Uterus (tissue), 4 donors: ENCODE results near the gene MTFR2. TPM values are rescaled to one million over a fixed set of nuclear protein-coding genes. Genes with fewer than 3 reads are reported as not detected.

Experiments
- DNase-seq, 2 donors: peaks; one replicate each; pipeline ENCODE4 v3.0.0-alpha.2; 2019 to 2020
- H3K27ac ChIP-seq, 2 donors: fragments of 200-600 bp; sonication (generic); 1 replicate in 1 of 2; 2 replicates in 1 of 2; pipeline ENCODE4 v1.5.1; 2016 to 2018
- H3K27me3 ChIP-seq, 2 donors: fragments of 200-600 bp; sonication (generic); one replicate each; pipeline ENCODE4 v1.5.1; 2018 to 2019; ENCODE audit warnings: control low read depth in 1 of 2
- H3K36me3 ChIP-seq, 2 donors: fragments of 200-600 bp; sonication (generic); one replicate each; pipeline ENCODE4 v1.5.1; 2019; ENCODE audit warnings: control low read depth in 1 of 2
- H3K4me1 ChIP-seq, 2 donors: fragments of 200-600 bp; sonication (generic); one replicate each; pipeline ENCODE4 v1.5.1; 2018 to 2019; ENCODE audit warnings: control low read depth in 1 of 2
- H3K4me3 ChIP-seq, 2 donors: fragments of 200-600 bp; sonication (generic); 1 replicate in 1 of 2; 2 replicates in 1 of 2; pipeline ENCODE4 v1.5.1; 2018 to 2019; ENCODE audit warnings: mild to moderate bottlenecking in 1 of 2
- H3K9me3 ChIP-seq, 2 donors: fragments of 200-600 bp; sonication (generic); one replicate each; pipeline ENCODE4 v1.5.1; 2019; ENCODE audit warnings: control low read depth in 1 of 2
- CTCF ChIP-seq, 4 experiments: fragments of 200-600 bp in 2 of 4; fragments of 450-650 bp in 2 of 4; sonication (generic) in 2 of 4; IDR thresholded peaks; one replicate each; pipeline ENCODE4 v1.5.1; 2016 to 2019; ENCODE audit warnings: antibody characterized with exemption in 4 of 4, mild to moderate bottlenecking in 2 of 4, moderate library complexity in 1 of 4
- POLR2A ChIP-seq, 2 donors: fragments of 450-650 bp; IDR thresholded peaks; one replicate each; pipeline ENCODE4 v1.6.1; 2016; ENCODE audit warnings: antibody characterized with exemption in 2 of 2, mild to moderate bottlenecking in 1 of 2, moderate library complexity in 1 of 2
- intact Hi-C: fragments of 100-400 bp; cut with DNase I; formaldehyde crosslinking; loops from one replicate; pipeline ENCODE4 v1.15.1; 2023; ENCODE audit warnings: low total_unique reads
- total RNA-seq, 4 donors: library from RNA; depleted of rRNA in 3 of 4; stranded (reverse); fragments of >200 nt in 3 of 4; gene quantifications; one replicate each; pipeline versions ENCODE4 v1.1.0 to v1.2.4, GENCODE V29; 2014 to 2023
- donor health status: DM: yes; HTN: yes; CAD: no.

The MTFR2 gene
- total RNA-seq, 4 donors from 2014 or later: 2.4 TPM; not detected in 3

GRCh38 chr6:136289327-136289578, 39.1 kb upstream of the MTFR2 start:
- intact Hi-C loops: no loop called here
- no peaks in the 10 kb centered on the region for H3K9me3 ChIP-seq
- H3K27ac ChIP-seq: peak overlapping the region; percentile 100
- TF ChIP-seq CTCF (IDR thresholded peaks at IDR 0.05) (no peak), POLR2A (IDR thresholded peaks at IDR 0.05) (no peak)
- peaks cover 10 to 14% of the 10 kb centered on the region in 2 donors for H3K4me1 ChIP-seq
- H3K27me3 ChIP-seq: no peaks in the 10 kb centered on the region
- DNase-seq: peak; percentile 88 to 91
- H3K36me3 ChIP-seq: no peaks in the 10 kb centered on the region
- H3K4me3 ChIP-seq: peak overlapping the region; percentile 93 to 98

- peak; percentile 67 to 75 for DNase-seq
- H3K27ac ChIP-seq: peak overlapping the region; percentile 100
- H3K4me1 ChIP-seq: peaks cover 14 to 15% of the 10 kb centered on the region in 2 donors
- TF ChIP-seq CTCF (IDR thresholded peaks at IDR 0.05): peak in 2 of 4 experiments; percentile 5 to 18
- no peak for TF ChIP-seq POLR2A (IDR thresholded peaks at IDR 0.05)
- intact Hi-C loops: no loop called here
- H3K4me3 ChIP-seq: peak overlapping the region; percentile 93 to 98
- no peaks in the 10 kb centered on the region for H3K27me3 ChIP-seq
- H3K36me3 ChIP-seq: no peaks in the 10 kb centered on the region
- no peaks in the 10 kb centered on the region for H3K9me3 ChIP-seq
These were observed 38.6 kb upstream of the MTFR2 start for GRCh38 chr6:136288566-136289326.

- Histone ChIP-seq H3K27me3 (no peaks in the 10 kb centered on the region), H3K4me3 (no peak overlapping the region), H3K4me1 (peaks cover 10 to 36% of the 10 kb centered on the region in 2 donors), H3K9me3 (no peaks in the 10 kb centered on the region), H3K36me3 (no peaks in the 10 kb centered on the region), H3K27ac (no peak overlapping the region)
- no peak for TF ChIP-seq CTCF (IDR thresholded peaks at IDR 0.05)
- no peak for TF ChIP-seq POLR2A (IDR thresholded peaks at IDR 0.05)
- intact Hi-C loops: no loop called here
- no peak for DNase-seq
These were observed 34.8 kb upstream of the MTFR2 start for GRCh38 chr6:136284909-136285308.

GRCh38 chr6:136282906-136283305, 32.8 kb upstream of the MTFR2 start:
- Histone ChIP-seq H3K4me1 (peaks cover 10 to 38% of the 10 kb centered on the region in 2 donors), H3K9me3 (no peaks in the 10 kb centered on the region), H3K27ac (no peak overlapping the region), H3K36me3 (no peaks in the 10 kb centered on the region), H3K4me3 (no peak overlapping the region), H3K27me3 (no peaks in the 10 kb centered on the region)
- TF ChIP-seq CTCF (IDR thresholded peaks at IDR 0.05) (no peak), POLR2A (IDR thresholded peaks at IDR 0.05) (no peak)
- intact Hi-C loops: no loop called here
- DNase-seq: no peak

GRCh38 chr6:136280032-136280609, 30.0 kb upstream of the MTFR2 start:
- Histone ChIP-seq H3K36me3 (no peaks in the 10 kb centered on the region), H3K4me1 (peaks cover 6 to 36% of the 10 kb centered on the region in 2 donors)
- intact Hi-C loops: no loop called here

More at GRCh38 chr6:136280032-136280609, 30.0 kb upstream of the MTFR2 start:
- Histone ChIP-seq H3K9me3 (no peaks in the 10 kb centered on the region), H3K27me3 (no peaks in the 10 kb centered on the region), H3K27ac (no peak overlapping the region), H3K4me3 (no peak overlapping the region)
- TF ChIP-seq CTCF (IDR thresholded peaks at IDR 0.05) (no peak), POLR2A (IDR thresholded peaks at IDR 0.05) (no peak)
- DNase-seq: no peak
